GM12878 (cell line): ENCODE results near the gene THRAP3. TPM values are rescaled to one million over a fixed set of nuclear protein-coding genes. Genes with fewer than 3 reads are reported as not detected.

Experiments used
- ATAC-seq: fragments of 200-7000 bp; cut with Tn5 transposase; 3 replicates; pipeline ENCODE4 v1.9.1; 2020; ENCODE audit warnings: mild to moderate bottlenecking, moderate library complexity
- BruUV-seq: library from RNA; stranded (reverse); fragments of 400-500 nt; replicated peaks from 2 replicates; lab custom pipeline; 2021; lab: Mats Ljungman, UMichigan
- CTCF ChIA-PET: fragments of 300-600 bp; sonication (Branson Sonifier 250); formaldehyde crosslinking; extraction: SDS; loops from one replicate; lab custom pipeline; 2021; ENCODE audit warnings: inconsistent platforms; lab: Yijun Ruan, JAX
- POLR2A ChIA-PET: fragments of 350-600 bp; formaldehyde crosslinking; extraction: SDS; loops from one replicate; lab custom pipeline; 2021; ENCODE audit warnings: inconsistent platforms; lab: Charles Lee
- RAD21 ChIA-PET: fragments of 300-600 bp; sonication (Branson Sonifier 250); formaldehyde crosslinking; loops from one replicate; lab custom pipeline; 2023; ENCODE audit warnings: antibody characterized with exemption; ENCODE audit not compliant: unreplicated experiment; lab: Charles Lee
- SMC1A ChIA-PET: fragments of 300-600 bp; sonication (Branson Sonifier 250); formaldehyde crosslinking; loops from one replicate; lab custom pipeline; 2023; ENCODE audit not compliant: unreplicated experiment, uncharacterized antibody; lab: Charles Lee
- DNase-seq: peaks from one replicate; pipeline ENCODE4 v3.0.0-alpha.2; 2011; ENCODE audit warnings: low read depth, low spot score
- FAIRE-seq: peaks from 3 replicates; lab custom pipeline; 2011; peaks lifted over from hg19 to GRCh38; lab: Jason Lieb, UNC
- H2AFZ ChIP-seq: 2 replicates; pipeline ENCODE4 v1.6.0; 2011; ENCODE audit warnings: low read depth, low read length, control low read depth; ENCODE audit not compliant: control insufficient read depth
- H3K27ac ChIP-seq: 2 replicates; pipeline ENCODE4 v1.5.1; 2011; ENCODE audit warnings: control low read depth; ENCODE audit not compliant: control insufficient read depth, insufficient read depth
- H3K27me3 ChIP-seq, 2 experiments: replicated peaks in 1 of 2; 2 replicates each; pipeline versions ENCODE4 v1.6.0 to v1.6.1; 2011; ENCODE audit warnings: low read length in 1 of 2; ENCODE audit not compliant: control insufficient read depth in 2 of 2, insufficient read depth in 2 of 2
- H3K36me3 ChIP-seq, 2 experiments: 2 replicates each; pipeline ENCODE4 v1.5.1; 2011; ENCODE audit warnings: low read length in 1 of 2; ENCODE audit not compliant: control insufficient read depth in 2 of 2, insufficient read depth in 2 of 2
- H3K4me1 ChIP-seq: 2 replicates; pipeline ENCODE4 v1.6.1; 2011; ENCODE audit warnings: mild to moderate bottlenecking, low read length, moderate library complexity, mixed read lengths; ENCODE audit not compliant: control insufficient read depth, insufficient read depth
- H3K4me2 ChIP-seq: 2 replicates; pipeline ENCODE4 v1.6.0; 2011; ENCODE audit warnings: control low read depth; ENCODE audit not compliant: control insufficient read depth, insufficient read depth
- H3K4me3 ChIP-seq: fragments of 200-600 bp; sonication (generic); 2 replicates; pipeline ENCODE4 v1.5.1; 2016
- H3K79me2 ChIP-seq: 2 replicates; pipeline ENCODE4 v1.6.0; 2011; ENCODE audit warnings: low read length; ENCODE audit not compliant: control insufficient read depth, insufficient read depth
- H3K9ac ChIP-seq: 2 replicates; pipeline ENCODE4 v1.8.0; 2011; ENCODE audit warnings: low read length, control low read depth, mixed read lengths; ENCODE audit not compliant: control insufficient read depth, insufficient read depth
- H3K9me3 ChIP-seq: replicated peaks from 3 replicates; pipeline ENCODE4 v1.5.1; 2011; ENCODE audit warnings: mild to moderate bottlenecking, low read length; ENCODE audit not compliant: control insufficient read depth, insufficient read depth
- H4K20me1 ChIP-seq: 2 replicates; pipeline ENCODE4 v1.6.0; 2011; ENCODE audit not compliant: control insufficient read depth, insufficient read depth
- MEF2A ChIP-seq: IDR thresholded peaks from 2 replicates; pipeline ENCODE4 v1.6.1; 2011; ENCODE audit warnings: low read depth, mild to moderate bottlenecking, low read length, moderate library complexity; ENCODE audit not compliant: insufficient read depth
- ZNF384 ChIP-seq: IDR thresholded peaks from 2 replicates; pipeline ENCODE4 v1.6.1; 2012; ENCODE audit warnings: low read depth, mild to moderate bottlenecking, low read length, improper control_type of control experiment, borderline replicate concordance
- WGBS: methylation state at CpG from one replicate; pipeline ENCODE4 v1.1.6; 2016; ENCODE audit warnings: low lambda C conversion rate; ENCODE audit not compliant: insufficient replicate concordance, insufficient coverage; ENCODE audit errors: missing lambda C conversion rate; 5-methylcytosine and 5-hydroxymethylcytosine counted together
- in situ Hi-C: fragments of 300-500 bp; cut with MboI; formaldehyde crosslinking; loops from 9 replicates; pipeline ENCODE4 v1.14.3; 2018; ENCODE audit warnings: mixed read lengths
- intact Hi-C: fragments of 100-400 bp; cut with micrococcal nuclease; formaldehyde crosslinking; loops from one replicate; pipeline ENCODE4 v1.14.2; 2022; ENCODE audit not compliant: unreplicated experiment
- polyA plus RNA-seq, 11 experiments: library from polyadenylated mRNA; depleted of rRNA in 4 of 11; unstranded in 6 of 11; stranded (reverse) in 5 of 11; fragments of >200 nt; fragmentation: Nextera tagmentation in 4 of 11; fragmentation: Illumina TruSeq in 1 of 11; extraction: Ambion mirVana in 4 of 11; extraction: Trizol in 1 of 11; gene quantifications; 1 replicate in 1 of 11; 2 replicates in 10 of 11; pipeline versions ENCODE4 v1.2.1 to v1.2.3, GENCODE V29; 2011 to 2016; ENCODE audit warnings: inconsistent platforms in 2 of 11, missing spikeins in 2 of 11, low read depth in 1 of 11
- total RNA-seq, 4 experiments: library from RNA; depleted of rRNA in 3 of 4; stranded (reverse); fragments of >200 nt in 3 of 4; fragmentation: Illumina TruSeq in 1 of 4; extraction: Trizol in 1 of 4; gene quantifications; 2 replicates each; pipeline versions ENCODE4 v1.2.1 to v1.2.3, GENCODE V29; 2013 to 2021
- TF ChIP-seq, protein P1 (sequence below): IDR thresholded peaks from 2 replicates; pipeline ENCODE4 v1.6.1; 2011; ENCODE audit warnings: mild to moderate bottlenecking, low read depth, low read length, moderate library complexity; ENCODE audit not compliant: insufficient replicate concordance

The THRAP3 gene
- total and polyA plus RNA-seq, 10 of the 15 experiments (the other 5 are each of a cell fraction or from before 2014, with no cell fraction given) = 76.3 to 173 (median 136) TPM

DNA sequence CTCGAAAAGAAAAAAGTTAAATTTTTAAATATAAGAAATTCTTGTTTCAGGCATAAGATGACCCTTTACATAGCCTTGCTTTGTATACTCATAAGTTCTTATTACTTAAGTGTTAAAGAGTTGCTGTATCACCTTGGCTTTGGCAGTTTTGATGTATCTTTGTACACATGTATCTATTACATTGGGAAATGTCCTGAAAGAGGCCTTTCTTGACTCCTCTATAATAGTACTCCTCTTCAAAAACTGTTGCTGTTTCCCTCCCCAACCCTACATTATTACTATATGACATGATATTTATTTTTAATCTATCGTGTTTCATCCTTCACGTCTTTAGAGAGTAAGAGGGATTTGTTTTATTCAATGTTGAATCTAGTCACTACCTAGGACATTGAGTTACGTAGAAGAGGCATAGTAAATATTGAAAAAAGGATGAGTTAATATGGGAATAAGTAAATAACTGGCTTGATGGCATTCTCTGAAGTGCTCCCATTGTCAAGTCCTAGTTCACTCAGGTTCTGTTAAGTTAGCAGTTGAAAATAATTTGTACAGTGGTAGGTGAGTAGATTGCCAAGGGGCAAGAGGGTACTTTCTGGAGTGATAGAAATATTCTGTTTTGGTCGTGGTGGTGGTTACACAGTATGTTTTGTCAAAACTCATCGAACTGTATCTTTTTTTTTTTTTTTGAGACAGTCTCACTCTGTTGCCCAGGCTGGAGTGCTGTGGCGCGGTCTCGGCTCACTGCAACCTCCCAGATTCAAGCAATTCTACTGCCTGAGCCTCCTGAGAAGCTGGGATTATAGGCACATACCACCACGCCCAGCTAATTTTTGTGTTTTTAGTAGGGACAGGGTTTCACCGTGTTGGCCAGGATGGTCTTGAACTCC is 8.2 kb downstream of the THRAP3 start:
- H3K9me3 ChIP-seq = no peaks in the 10 kb centered on the region
- H3K9ac ChIP-seq = no peak overlapping the region; the same call in 1 of the 2 replicates
- ChIA-PET POLR2A (no interaction called here), SMC1A (no interaction called here), CTCF (interaction anchor here (0.7 kb wide), 1 partner anchor 143 kb away, joined by 3 read pairs; no protein-coding TSS in a partner anchor), RAD21 (no interaction called here)
- no peak overlapping the region for H3K4me3 ChIP-seq
- 75% methylated on average over 11 of the region's 11 CpGs for WGBS
- H3K4me2 ChIP-seq = peak overlapping the region; percentile 30; the same call in 1 of the 2 replicates
- no TSS peak for BruUV-seq
- FAIRE-seq (no peak), DNase-seq (no peak), ATAC-seq (peak; percentile 61)
- H4K20me1 ChIP-seq = no peaks in the 10 kb centered on the region; the same call in 1 of the 2 replicates
- no peak overlapping the region for H3K27ac ChIP-seq
- peaks cover 2 to 16% of the 10 kb centered on the region in 2 experiments for H3K36me3 ChIP-seq
- peak; percentile 16; the same call in 1 of the 2 replicates for TF ChIP-seq ZNF384
- no peak for TF ChIP-seq MEF2A
- TF ChIP-seq, protein P1, sequence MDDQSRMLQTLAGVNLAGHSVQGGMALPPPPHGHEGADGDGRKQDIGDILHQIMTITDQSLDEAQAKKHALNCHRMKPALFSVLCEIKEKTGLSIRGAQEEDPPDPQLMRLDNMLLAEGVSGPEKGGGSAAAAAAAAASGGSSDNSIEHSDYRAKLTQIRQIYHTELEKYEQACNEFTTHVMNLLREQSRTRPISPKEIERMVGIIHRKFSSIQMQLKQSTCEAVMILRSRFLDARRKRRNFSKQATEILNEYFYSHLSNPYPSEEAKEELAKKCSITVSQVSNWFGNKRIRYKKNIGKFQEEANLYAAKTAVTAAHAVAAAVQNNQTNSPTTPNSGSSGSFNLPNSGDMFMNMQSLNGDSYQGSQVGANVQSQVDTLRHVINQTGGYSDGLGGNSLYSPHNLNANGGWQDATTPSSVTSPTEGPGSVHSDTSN = no peak
- no peak overlapping the region for H2AFZ ChIP-seq
- intact Hi-C loops (no loop called here), in situ Hi-C loops (no loop called here)
- H3K79me2 ChIP-seq = peaks cover 83% of the 10 kb centered on the region
- no peaks in the 10 kb centered on the region for H3K27me3 ChIP-seq
- 0 out of 2 replicates have a peak, but pooled peaks cover 3% of the 10 kb centered on the region for H3K4me1 ChIP-seq
